Measurements from ENCODE around the gene KEL. TPM values are rescaled to one million over a fixed set of nuclear protein-coding genes. Genes with fewer than 3 reads are reported as not detected.

KEL gene
- total RNA-seq, 2 experiments from 2014 or later: 0.19 TPM; not detected in 1

- H3K27ac ChIP-seq (ENCODE audit: low read depth in 1 of 2, low read length in 2 of 2): no peak overlapping the region
- no peaks in the 10 kb centered on the region for H3K36me3 ChIP-seq (ENCODE audit: insufficient read depth, low read length)
- DNase-seq (no peak), ATAC-seq (ENCODE audit: poor library complexity) (no peak)
- no peak overlapping the region for H3K27ac Mint-ChIP-seq
- no peaks in the 10 kb centered on the region for H3K9me3 Mint-ChIP-seq
- no peak overlapping the region for H3K4me3 ChIP-seq (ENCODE audit: low read length)
- H3K27me3 Mint-ChIP-seq: no peaks in the 10 kb centered on the region
- H3K4me1 Mint-ChIP-seq (ENCODE audit: low read depth): no peaks in the 10 kb centered on the region
- no peak overlapping the region for H3K4me3 Mint-ChIP-seq
- POLR2A ChIA-PET: no interaction called here
- H3K4me1 ChIP-seq (ENCODE audit: insufficient read depth, low read length): no peaks in the 10 kb centered on the region
- no peak for TF ChIP-seq CTCF (IDR thresholded peaks at IDR 0.05)
- no peaks in the 10 kb centered on the region for H3K27me3 ChIP-seq (ENCODE audit: control insufficient read depth in 1 of 2, insufficient read depth in 2 of 2, low read length in 2 of 2)
- intact Hi-C loops (cut with DNase I, micrococcal nuclease): no loop called here
- H3K36me3 Mint-ChIP-seq (ENCODE audit: low read depth): no peaks in the 10 kb centered on the region
- CTCF ChIA-PET: no interaction called here
- no peaks in the 10 kb centered on the region for H3K9me3 ChIP-seq (ENCODE audit: control insufficient read depth in 1 of 2, insufficient read depth in 1 of 2, low read length in 2 of 2)
Observed at GRCh38 chr7:142919656-142920055, 42.5 kb downstream of the KEL start.

- H3K4me1 ChIP-seq (ENCODE audit: insufficient read depth, low read length): no peaks in the 10 kb centered on the region
- ChIA-PET CTCF (no interaction called here), POLR2A (no interaction called here)
- Mint-ChIP-seq H3K4me3 (no peak overlapping the region), H3K27ac (no peak overlapping the region), H3K4me1 (ENCODE audit: low read depth) (no peaks in the 10 kb centered on the region), H3K27me3 (no peaks in the 10 kb centered on the region), H3K9me3 (no peaks in the 10 kb centered on the region), H3K36me3 (ENCODE audit: low read depth) (no peaks in the 10 kb centered on the region)
- H3K9me3 ChIP-seq (ENCODE audit: control insufficient read depth in 1 of 2, insufficient read depth in 1 of 2, low read length in 2 of 2): no peaks in the 10 kb centered on the region
- no peaks in the 10 kb centered on the region for H3K36me3 ChIP-seq (ENCODE audit: insufficient read depth, low read length)
- DNase-seq (no peak), ATAC-seq (ENCODE audit: poor library complexity) (no peak)
- no peak overlapping the region for H3K4me3 ChIP-seq (ENCODE audit: low read length)
- no peaks in the 10 kb centered on the region for H3K27me3 ChIP-seq (ENCODE audit: control insufficient read depth in 1 of 2, insufficient read depth in 2 of 2, low read length in 2 of 2)
- intact Hi-C loops (cut with DNase I, micrococcal nuclease): no loop called here
- no peak overlapping the region for H3K27ac ChIP-seq (ENCODE audit: low read depth in 1 of 2, low read length in 2 of 2)
- no peak for TF ChIP-seq CTCF (IDR thresholded peaks at IDR 0.05)
Observed at GRCh38 chr7:142918901-142919300, 43.3 kb downstream of the KEL start.

GRCh38 chr7:142917447-142917846 is 44.7 kb downstream of the KEL start:
- no peak for DNase-seq
- no peak overlapping the region for H3K4me3 Mint-ChIP-seq
- intact Hi-C loops (cut with DNase I, micrococcal nuclease): no loop called here
- Histone ChIP-seq H3K4me3 (ENCODE audit: low read length) (no peak overlapping the region), H3K4me1 (ENCODE audit: insufficient read depth, low read length) (no peaks in the 10 kb centered on the region), H3K27me3 (ENCODE audit: control insufficient read depth in 1 of 2, insufficient read depth in 2 of 2, low read length in 2 of 2) (peaks cover 0 to 1% of the 10 kb centered on the region in 2 experiments), H3K36me3 (ENCODE audit: insufficient read depth, low read length) (no peaks in the 10 kb centered on the region), H3K9me3 (ENCODE audit: control insufficient read depth in 1 of 2, insufficient read depth in 1 of 2, low read length in 2 of 2) (no peaks in the 10 kb centered on the region), H3K27ac (ENCODE audit: low read depth in 1 of 2, low read length in 2 of 2) (no peak overlapping the region)
- H3K9me3 Mint-ChIP-seq: no peaks in the 10 kb centered on the region
- TF ChIP-seq CTCF (IDR thresholded peaks at IDR 0.05): no peak
- H3K27ac Mint-ChIP-seq: no peak overlapping the region
- peaks cover 10% of the 10 kb centered on the region for H3K27me3 Mint-ChIP-seq
- H3K36me3 Mint-ChIP-seq (ENCODE audit: low read depth): no peaks in the 10 kb centered on the region
- no peak for ATAC-seq (ENCODE audit: poor library complexity)
- POLR2A ChIA-PET: no interaction called here
- H3K4me1 Mint-ChIP-seq (ENCODE audit: low read depth): no peaks in the 10 kb centered on the region
- CTCF ChIA-PET: no interaction called here
